Measurements from ENCODE around the gene UIMC1.

DNA sequence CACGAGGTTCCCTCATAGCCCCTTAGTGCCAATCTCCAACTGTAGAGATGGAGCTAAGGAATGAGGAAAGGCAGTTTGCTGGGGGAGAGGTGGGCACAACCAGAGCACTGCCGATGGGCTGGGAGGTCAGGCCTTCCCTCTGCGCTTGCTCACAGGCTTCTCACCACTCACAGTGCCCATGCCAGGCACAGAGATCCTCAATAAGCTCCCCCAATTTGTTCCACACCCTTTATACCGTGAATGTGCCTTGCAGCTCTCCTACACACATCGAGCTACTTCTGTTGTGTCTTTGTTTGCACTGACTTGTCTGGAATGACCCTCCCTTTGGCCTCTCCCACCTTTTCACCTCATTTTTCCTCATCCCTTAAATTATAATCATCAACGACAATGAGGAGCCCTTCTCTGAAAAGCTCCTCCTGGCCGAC lies 105.8 kb downstream of the UIMC1 start:
- no peak for TF ChIP-seq POLR2A (IDR thresholded peaks at IDR 0.05)
- TF ChIP-seq, protein P1, sequence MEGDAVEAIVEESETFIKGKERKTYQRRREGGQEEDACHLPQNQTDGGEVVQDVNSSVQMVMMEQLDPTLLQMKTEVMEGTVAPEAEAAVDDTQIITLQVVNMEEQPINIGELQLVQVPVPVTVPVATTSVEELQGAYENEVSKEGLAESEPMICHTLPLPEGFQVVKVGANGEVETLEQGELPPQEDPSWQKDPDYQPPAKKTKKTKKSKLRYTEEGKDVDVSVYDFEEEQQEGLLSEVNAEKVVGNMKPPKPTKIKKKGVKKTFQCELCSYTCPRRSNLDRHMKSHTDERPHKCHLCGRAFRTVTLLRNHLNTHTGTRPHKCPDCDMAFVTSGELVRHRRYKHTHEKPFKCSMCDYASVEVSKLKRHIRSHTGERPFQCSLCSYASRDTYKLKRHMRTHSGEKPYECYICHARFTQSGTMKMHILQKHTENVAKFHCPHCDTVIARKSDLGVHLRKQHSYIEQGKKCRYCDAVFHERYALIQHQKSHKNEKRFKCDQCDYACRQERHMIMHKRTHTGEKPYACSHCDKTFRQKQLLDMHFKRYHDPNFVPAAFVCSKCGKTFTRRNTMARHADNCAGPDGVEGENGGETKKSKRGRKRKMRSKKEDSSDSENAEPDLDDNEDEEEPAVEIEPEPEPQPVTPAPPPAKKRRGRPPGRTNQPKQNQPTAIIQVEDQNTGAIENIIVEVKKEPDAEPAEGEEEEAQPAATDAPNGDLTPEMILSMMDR (IDR thresholded peaks at IDR 0.05): no peak

All from tibial nerve (tissue), 3 donors.